Esophagus (tissue), 2 donors: Measurements from ENCODE around the gene RASGRP2. TPM values are rescaled to one million over a fixed set of nuclear protein-coding genes. Genes with fewer than 3 reads are reported as not detected.

ENCODE experiments used
- H3K27ac ChIP-seq, 2 donors: one replicate each; pipeline ENCODE4 v1.5.1; 2013; ENCODE audit warnings: low read depth in 2 of 2, mild to moderate bottlenecking in 2 of 2, inconsistent platforms in 1 of 2, low read length in 1 of 2, moderate library complexity in 1 of 2
- H3K27me3 ChIP-seq, 2 donors: one replicate each; pipeline ENCODE4 v1.6.1; 2013; ENCODE audit warnings: low read length in 2 of 2, control low read depth in 1 of 2, mild to moderate bottlenecking in 1 of 2; ENCODE audit not compliant: insufficient read depth in 2 of 2, control insufficient read depth in 1 of 2
- H3K36me3 ChIP-seq, 2 donors: one replicate each; pipeline ENCODE4 v1.6.1; 2013; ENCODE audit warnings: low read length in 1 of 2; ENCODE audit not compliant: control insufficient read depth in 2 of 2, insufficient read depth in 2 of 2
- H3K4me1 ChIP-seq, 2 donors: one replicate each; pipeline ENCODE4 v1.6.1; 2013; ENCODE audit warnings: low read length in 1 of 2; ENCODE audit not compliant: control insufficient read depth in 2 of 2, insufficient read depth in 2 of 2
- H3K4me3 ChIP-seq, 2 donors: one replicate each; pipeline ENCODE4 v1.5.1; 2013; ENCODE audit warnings: low read length in 2 of 2, mild to moderate bottlenecking in 2 of 2, low read depth in 1 of 2, moderate library complexity in 1 of 2
- H3K9me3 ChIP-seq, 2 donors: one replicate each; pipeline ENCODE4 v1.6.1; 2013; ENCODE audit warnings: mild to moderate bottlenecking in 2 of 2, low read depth in 1 of 2, low read length in 1 of 2, moderate library complexity in 1 of 2; ENCODE audit not compliant: control insufficient read depth in 2 of 2, insufficient read depth in 1 of 2
- WGBS, 2 donors: extraction: QIAGEN DNeasy Blood & Tissue Kit; methylation state at CpG; one replicate each; pipeline ENCODE4 v1.1.7; 2013; 5-methylcytosine and 5-hydroxymethylcytosine counted together
- polyA plus RNA-seq, 2 donors: library from polyadenylated mRNA; stranded (reverse); fragments of 200-250 nt; gene quantifications; one replicate each; pipeline ENCODE4 v1.2.3, GENCODE V29; 2013
- donor health status: healthy with polysubstance abuse.
- donor health status: Bipolar disorder and iron deficiency.

Gene RASGRP2
- polyA plus RNA-seq, result 10 to 100 TPM in 1 of 2 donors, 1 to 10 TPM in 1; 7.9 to 13.0 TPM

- Histone ChIP-seq H3K27ac (peak within 1 kb of the TSS; percentile 77 to 80), H3K4me1 (peaks cover 0 to 12% of the 10 kb centered on the region in 2 donors), H3K9me3 (no peaks in the 10 kb centered on the region), H3K27me3 (no peaks in the 10 kb centered on the region), H3K4me3 (peak within 1 kb of the TSS; percentile 43 to 51), H3K36me3 (no peaks in the 10 kb centered on the region)
- 1% methylated on average over 44 to 57 of the region's 57 CpGs for WGBS, 2 donors
Measured at GRCh38 chr11:64743591-64744543, at the start of gene RASGRP2. RASGRP2 (minus strand) TSS chr11:64744142; CDS start chr11:64742866, 1,276 bp downstream.

GRCh38 chr11:64792482-64792881, 48.5 kb upstream of the RASGRP2 start:
- H3K9me3 ChIP-seq, result no peaks in the 10 kb centered on the region
- H3K36me3 ChIP-seq, result peaks cover 0 to 23% of the 10 kb centered on the region in 2 donors
- 86 to 92% methylated on average over 4 of the region's 4 CpGs for WGBS, 2 donors
- no peak overlapping the region for H3K27ac ChIP-seq
- no peaks in the 10 kb centered on the region for H3K27me3 ChIP-seq
- no peak overlapping the region for H3K4me3 ChIP-seq
- no peaks in the 10 kb centered on the region for H3K4me1 ChIP-seq

GRCh38 chr11:64791781-64792291, 47.9 kb upstream of the RASGRP2 start:
- no peak overlapping the region for H3K4me3 ChIP-seq
- peaks cover 0 to 19% of the 10 kb centered on the region in 2 donors for H3K36me3 ChIP-seq
- no peak overlapping the region for H3K27ac ChIP-seq
- H3K27me3 ChIP-seq, result no peaks in the 10 kb centered on the region
- H3K4me1 ChIP-seq, result no peaks in the 10 kb centered on the region
- 85 to 91% methylated on average over 14 of the region's 14 CpGs for WGBS, 2 donors
- no peaks in the 10 kb centered on the region for H3K9me3 ChIP-seq

GRCh38 chr11:64790205-64791095, 46.5 kb upstream of the RASGRP2 start:
- Histone ChIP-seq H3K4me1 (no peaks in the 10 kb centered on the region), H3K27ac (no peak overlapping the region), H3K9me3 (no peaks in the 10 kb centered on the region), H3K4me3 (no peak overlapping the region), H3K27me3 (no peaks in the 10 kb centered on the region), H3K36me3 (peaks cover 0 to 12% of the 10 kb centered on the region in 2 donors)
- 87 to 90% methylated on average over 25 of the region's 25 CpGs for WGBS, 2 donors

GRCh38 chr11:64789331-64790204, 45.6 kb upstream of the RASGRP2 start:
- Histone ChIP-seq H3K4me3 (no peak overlapping the region), H3K36me3 (peaks cover 0 to 12% of the 10 kb centered on the region in 2 donors), H3K9me3 (no peaks in the 10 kb centered on the region), H3K27ac (no peak overlapping the region), H3K4me1 (no peaks in the 10 kb centered on the region), H3K27me3 (no peaks in the 10 kb centered on the region)
- 89 to 91% methylated on average over 15 of the region's 15 CpGs for WGBS, 2 donors

GRCh38 chr11:64788321-64789215, 44.6 kb upstream of the RASGRP2 start:
- peaks cover 0 to 12% of the 10 kb centered on the region in 2 donors for H3K36me3 ChIP-seq
- H3K27me3 ChIP-seq, result no peaks in the 10 kb centered on the region
- no peak overlapping the region for H3K27ac ChIP-seq
- no peaks in the 10 kb centered on the region for H3K4me1 ChIP-seq
- no peaks in the 10 kb centered on the region for H3K9me3 ChIP-seq
- WGBS, 2 donors, result 83 to 85% methylated on average over 9 of the region's 9 CpGs
- no peak overlapping the region for H3K4me3 ChIP-seq

GRCh38 chr11:64787526-64788320, 43.8 kb upstream of the RASGRP2 start:
- Histone ChIP-seq H3K36me3 (peaks cover 0 to 12% of the 10 kb centered on the region in 2 donors), H3K27me3 (no peaks in the 10 kb centered on the region), H3K4me1 (no peaks in the 10 kb centered on the region), H3K4me3 (no peak overlapping the region), H3K27ac (no peak overlapping the region), H3K9me3 (no peaks in the 10 kb centered on the region)
- 44% methylated on average over 15 of the region's 15 CpGs for WGBS, 2 donors

GRCh38 chr11:64786308-64786707, 42.4 kb upstream of the RASGRP2 start:
- H3K4me1 ChIP-seq, result no peaks in the 10 kb centered on the region
- no peaks in the 10 kb centered on the region for H3K27me3 ChIP-seq
- 91 to 95% methylated on average over 10 of the region's 10 CpGs for WGBS, 2 donors
- H3K4me3 ChIP-seq, result no peak overlapping the region
- H3K9me3 ChIP-seq, result no peaks in the 10 kb centered on the region
- no peak overlapping the region for H3K27ac ChIP-seq
- peaks cover 0 to 7% of the 10 kb centered on the region in 2 donors for H3K36me3 ChIP-seq
